ENCODE results near the gene ZGPAT.
"Not testable (repeated sequence)": the region's sequence is repeated elsewhere in the genome, so short reads cannot be mapped to it uniquely, and the experiment has no call there.

ZGPAT gene, protein sequence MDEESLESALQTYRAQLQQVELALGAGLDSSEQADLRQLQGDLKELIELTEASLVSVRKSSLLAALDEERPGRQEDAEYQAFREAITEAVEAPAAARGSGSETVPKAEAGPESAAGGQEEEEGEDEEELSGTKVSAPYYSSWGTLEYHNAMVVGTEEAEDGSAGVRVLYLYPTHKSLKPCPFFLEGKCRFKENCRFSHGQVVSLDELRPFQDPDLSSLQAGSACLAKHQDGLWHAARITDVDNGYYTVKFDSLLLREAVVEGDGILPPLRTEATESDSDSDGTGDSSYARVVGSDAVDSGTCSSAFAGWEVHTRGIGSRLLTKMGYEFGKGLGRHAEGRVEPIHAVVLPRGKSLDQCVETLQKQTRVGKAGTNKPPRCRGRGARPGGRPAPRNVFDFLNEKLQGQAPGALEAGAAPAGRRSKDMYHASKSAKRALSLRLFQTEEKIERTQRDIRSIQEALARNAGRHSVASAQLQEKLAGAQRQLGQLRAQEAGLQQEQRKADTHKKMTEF

DNA sequence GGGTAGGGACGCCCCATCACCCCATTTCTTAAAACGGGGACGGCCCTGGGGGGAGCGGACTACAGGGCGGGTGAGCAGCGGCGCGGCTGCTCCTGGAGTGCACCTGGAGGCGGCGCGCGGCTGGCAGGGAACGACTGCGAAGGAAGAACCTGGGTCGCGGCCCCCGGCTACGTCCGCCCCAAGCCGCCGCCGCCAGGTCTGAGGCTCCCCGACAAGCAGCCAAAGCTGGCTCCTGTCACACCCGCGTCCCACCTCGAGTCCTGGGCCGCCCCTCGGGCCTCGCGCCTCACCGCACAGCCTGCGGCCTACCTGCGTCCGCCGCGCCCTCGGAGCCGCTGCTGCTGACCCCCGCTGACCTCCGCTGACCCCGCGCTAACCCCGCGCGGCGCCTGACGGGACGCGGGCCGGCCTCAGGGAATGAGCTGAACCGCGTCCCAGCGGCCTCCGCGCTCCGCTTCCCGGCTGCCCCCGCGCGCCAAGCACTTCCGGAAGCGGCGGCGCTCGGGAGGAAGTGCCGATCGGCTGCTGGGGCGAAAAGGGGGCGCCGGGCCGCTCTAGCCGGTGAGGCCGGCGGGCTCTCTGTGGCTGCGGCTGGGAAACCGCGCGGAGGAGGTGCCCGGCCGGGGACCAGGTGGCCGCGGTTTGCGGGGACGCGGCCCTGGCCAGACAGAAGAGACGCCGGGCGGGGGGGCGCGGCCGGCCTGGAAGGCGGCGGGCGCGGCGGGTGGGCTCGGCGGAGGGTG lies at the start of gene ZGPAT, which contains the start of gene ARFRP1:
Gene ZGPAT, plus strand, starts transcription at position 482 of the 743 bp plus-strand sequence. CDS start 542 bp downstream, outside the sequence.
Gene ARFRP1, minus strand, starts transcription at position 419 of the 743 bp plus-strand sequence. CDS start 885 bp downstream, outside the sequence.
- DNase-seq = peak; percentile 92 to 97 (median 96)

DNA sequence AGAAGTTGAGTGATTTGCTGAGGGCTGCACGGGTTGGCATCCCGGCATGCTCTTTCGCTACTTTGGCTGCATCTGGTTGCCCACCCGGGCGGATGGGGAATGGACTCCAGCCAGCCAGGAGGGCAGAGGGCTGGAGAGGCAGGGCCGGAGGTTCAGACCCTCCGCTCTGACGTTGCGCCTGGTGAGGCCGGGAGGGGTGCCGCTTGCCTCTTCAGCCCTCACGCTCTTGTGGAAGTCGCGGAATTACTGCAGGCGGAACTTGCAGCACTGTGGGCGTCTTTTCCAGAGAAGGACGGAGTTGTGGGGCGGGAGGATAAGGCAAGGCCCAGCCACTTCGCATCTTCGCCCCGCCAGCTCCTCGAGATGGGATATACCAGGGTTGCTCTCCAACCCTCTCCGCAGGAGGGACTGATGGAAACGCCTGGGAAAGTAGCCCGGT lies 49.1 kb upstream of the ZGPAT start:
- peak; percentile 71 to 73 (median 71) for DNase-seq

DNA sequence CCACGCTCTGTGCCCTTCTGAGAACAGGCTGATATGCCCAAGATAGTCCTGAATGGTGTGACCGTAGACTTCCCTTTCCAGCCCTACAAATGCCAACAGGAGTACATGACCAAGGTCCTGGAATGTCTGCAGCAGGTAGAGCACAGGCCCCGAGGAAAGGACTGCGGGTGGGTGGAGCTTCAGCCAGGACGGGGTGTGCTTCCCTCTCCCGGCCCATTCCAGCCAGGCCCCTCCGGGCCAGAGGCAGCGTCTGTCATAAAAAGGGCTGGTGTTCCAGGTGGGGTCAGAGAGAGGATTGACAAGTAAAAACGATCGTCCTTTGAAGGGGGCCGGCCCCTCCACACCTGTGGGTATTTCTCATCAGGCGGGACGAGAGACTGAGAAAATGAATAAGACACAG lies 48.5 kb upstream of the ZGPAT start:
- no peak for DNase-seq

DNA sequence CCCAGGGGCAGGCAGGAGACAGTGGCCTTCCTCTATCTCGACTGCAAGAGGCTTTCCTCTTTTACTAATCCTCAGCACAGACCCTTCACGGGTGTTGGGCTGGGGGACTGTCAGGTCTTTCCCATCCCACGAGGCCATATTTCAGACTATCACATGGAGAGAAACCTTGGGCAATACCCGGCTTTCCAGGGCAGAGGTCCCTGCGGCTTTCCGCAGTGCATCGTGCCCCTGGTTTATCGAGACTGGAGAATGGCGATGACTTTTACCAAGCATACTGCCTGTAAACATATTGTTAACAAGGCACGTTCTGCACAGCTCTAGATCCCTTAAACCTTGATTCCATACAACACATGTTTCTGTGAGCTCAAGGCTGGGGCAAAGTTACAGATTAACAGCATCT lies 47.7 kb upstream of the ZGPAT start:
- not testable (repeated sequence) for DNase-seq

DNA sequence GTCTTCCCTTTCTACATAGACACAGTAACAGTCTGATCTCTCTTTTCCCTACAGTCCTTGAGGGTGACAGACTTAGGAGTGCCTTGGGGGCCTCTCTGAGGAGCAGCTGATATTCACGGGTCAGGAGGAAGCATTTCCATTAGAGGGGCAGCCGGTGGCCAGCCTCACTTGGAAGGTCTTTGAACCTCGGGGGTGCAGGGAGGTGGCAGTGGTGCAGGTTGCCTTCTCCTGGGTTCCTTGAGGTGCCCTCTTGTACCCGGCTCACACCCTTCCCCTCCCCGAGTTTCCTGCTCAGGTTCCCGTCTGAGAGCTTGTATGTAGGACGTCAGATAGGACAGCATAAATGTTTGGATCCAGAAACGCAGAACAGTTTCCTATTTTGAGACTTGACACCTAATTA lies 47.2 kb upstream of the ZGPAT start:
- no peak for DNase-seq

DNA sequence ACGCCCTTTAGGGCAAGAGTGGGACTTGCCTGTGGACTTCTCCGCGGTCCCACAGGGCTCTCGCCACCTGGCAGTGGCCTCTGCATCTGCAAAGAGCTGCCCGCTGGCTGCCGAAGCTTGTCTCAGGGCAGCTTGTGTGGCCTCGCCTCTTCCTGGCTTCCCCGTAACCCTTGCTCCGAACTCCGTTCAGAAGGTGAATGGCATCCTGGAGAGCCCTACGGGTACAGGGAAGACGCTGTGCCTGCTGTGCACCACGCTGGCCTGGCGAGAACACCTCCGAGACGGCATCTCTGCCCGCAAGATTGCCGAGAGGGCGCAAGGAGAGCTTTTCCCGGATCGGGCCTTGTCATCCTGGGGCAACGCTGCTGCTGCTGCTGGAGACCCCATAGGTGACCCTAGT lies 46.7 kb upstream of the ZGPAT start:
- no peak for DNase-seq

DNA sequence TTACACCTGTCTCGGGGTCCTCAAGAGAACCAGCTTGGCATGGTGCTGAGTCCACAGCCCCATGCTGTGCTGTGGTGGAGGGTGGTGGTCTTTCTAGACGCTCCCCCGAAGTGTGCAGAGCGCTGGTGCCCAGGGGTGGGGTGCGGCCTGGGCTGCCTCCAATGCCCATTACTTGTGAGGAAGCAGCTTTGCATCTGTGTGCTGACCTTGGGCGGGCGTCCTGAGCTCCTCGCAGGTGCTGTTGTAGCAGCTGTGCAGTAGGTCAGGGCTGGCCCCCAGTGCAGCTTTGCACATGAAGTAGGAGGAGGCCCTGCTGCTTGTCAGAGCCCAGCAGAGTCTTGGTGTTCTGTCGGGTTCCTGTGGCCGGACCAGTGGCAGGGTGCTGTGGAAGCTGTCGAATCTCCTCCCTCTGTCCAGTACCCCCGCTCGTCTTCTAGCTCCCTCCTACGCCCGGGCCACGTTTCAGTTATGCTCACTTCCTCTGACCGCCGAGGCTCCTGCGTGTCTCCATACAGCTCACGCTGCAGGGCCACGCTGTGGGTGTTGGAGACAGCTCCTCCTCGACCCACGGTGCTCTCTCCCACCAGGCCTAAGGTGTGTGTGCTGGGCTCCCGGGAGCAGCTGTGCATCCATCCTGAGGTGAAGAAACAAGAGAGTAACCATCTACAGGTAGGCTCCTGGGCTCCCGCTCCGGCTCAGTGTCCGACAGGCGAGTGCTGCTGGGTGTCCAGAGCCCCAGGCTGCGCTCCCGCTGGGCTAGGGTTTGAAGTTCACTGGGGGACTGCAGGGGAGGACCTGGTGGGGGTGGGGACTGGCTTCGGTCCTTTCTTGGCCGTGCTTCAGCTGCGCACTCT lies 45.7 kb upstream of the ZGPAT start:
- no peak for DNase-seq

DNA sequence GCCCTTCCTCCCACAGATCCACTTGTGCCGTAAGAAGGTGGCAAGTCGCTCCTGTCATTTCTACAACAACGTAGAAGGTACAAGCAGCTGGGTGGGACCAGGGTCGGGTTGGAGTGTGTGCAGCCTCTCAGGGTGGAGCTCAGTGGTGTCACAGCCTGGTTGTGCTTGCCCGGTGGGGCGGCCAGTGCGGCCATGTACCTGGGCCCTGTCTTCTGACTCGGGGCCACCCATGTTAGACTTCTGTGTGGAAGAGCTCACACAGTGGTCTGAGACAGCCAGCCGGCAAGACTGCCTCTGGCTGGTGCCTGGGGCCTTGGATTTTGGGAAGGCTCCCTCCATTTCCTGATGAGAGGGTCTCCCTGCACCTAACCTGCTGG lies 45.0 kb upstream of the ZGPAT start:
- no peak for DNase-seq

DNA sequence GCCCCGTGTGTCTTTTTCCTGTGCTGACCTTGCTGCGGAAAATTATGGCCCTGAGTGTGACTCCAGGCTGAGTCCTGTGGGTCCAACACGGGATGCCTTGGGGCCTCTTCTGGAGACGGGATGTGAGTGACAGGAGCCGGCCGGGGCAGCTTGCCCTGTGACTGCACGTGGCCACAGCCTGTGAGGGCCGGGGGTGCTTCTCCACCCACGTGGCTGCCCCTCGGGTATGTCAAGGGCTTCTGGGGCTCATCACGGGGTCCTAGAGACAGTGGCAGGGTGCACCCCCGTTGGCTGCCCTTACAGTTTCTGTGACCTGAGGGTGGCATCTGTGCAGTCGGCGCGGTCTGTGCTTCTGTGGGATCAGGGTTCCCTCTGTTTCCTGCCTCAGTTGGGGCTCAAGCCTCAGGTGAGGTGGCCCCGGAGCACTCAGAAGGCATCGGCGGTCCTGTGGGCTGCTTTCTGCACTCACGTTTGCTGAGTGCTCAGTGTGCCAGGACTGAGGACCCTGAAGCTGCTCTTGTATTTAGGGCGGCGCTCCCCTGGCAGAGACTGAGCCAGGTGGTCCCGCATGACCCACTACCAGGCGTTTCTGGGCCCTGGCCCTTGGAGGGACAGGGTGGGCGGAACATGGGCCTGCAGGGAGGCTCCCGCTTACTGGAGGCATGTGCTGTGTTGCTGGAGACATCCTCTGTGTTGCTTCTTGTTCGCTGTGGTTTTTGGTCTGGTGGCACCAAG lies 44.3 kb upstream of the ZGPAT start:
- DNase-seq = no peak

DNA sequence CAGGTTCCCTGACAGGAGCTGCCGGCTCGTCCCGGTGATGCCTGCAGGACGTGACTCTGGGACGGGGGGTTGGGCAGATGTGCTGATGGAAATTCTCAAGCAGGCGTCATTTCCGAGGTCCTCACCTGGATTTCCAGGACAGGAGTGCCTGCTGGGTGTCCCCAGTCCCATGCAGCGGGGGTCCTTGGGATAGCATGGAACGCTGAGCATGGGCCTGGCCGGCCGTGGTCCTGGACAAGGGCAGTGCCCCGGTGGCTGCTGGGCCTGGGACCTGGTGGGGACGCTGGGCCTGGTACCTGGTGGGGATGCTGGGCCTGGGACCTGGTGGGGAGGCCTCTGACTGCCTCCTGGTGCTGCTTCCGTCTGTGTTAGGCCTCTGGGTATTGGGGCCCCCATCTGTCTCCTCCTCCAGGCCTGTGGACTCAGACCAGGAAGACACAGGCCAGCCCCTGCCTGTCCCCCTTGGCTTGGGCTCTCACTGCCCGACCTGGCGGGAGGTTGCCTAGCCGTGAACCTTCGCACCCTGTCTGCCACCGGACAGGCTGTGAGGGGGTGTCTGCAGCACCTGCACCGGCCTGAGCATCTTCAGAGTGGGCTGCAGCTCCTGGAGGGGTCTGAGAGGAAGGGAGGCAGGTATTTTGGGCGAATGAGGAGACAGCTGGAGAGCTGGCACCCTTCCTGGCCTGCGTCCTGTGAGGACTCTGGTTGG lies 43.5 kb upstream of the ZGPAT start:
- DNase-seq = no peak

DNA sequence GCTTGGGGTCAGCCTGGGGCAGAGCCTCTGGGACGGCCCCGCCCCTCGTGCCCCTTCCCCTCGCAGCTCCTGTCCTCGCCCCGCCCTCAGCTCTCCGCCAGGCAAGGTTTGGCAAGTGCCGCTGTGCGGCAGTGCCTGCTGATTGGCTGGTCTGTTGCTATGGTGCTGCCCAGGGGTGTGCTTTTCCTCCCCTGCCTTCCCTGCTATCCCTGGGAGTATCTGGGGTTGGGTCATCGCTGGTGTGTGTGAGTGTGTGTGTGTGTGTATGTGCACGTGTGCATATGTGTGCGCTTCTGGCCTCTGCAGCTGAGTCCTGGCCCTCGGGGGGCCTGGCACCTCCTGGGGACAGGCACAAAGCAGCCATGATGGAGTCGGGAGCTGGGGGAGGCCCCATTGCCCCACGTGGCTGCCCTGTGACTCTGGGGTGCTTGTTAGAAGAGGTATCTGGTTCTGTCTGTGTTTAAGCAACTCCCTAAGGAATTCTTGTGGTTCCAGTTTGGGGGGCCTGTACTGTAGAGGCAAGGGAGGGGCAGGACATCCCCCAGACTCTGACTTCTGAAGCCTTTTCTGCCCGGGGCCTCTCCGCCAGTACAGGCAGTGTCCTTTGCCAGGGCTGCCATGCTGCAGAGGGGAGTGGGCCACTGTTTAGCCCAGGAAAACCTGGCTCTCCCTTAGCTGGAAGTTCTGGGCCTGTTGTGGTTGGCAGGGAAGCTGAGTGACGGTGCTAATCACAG lies 42.8 kb upstream of the ZGPAT start:
- DNase-seq = no peak

DNA sequence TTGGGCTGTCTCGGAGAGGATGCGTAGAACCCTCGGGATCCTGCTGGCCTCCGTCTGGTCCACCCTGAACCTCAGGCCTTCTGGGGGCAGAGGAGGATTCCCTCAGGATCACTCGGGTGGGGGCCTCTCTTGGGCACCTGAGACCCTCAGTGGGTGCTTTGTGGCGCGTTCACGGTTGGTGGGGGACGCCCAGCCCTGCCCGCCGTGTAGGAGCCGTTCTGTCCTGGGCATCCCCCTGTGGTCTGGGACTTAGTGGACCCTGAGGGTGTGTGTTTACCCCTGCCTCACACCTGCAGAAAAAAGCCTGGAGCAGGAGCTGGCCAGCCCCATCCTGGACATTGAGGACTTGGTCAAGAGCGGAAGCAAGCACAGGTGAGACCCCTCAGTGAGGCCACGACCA lies 42.1 kb upstream of the ZGPAT start:
- DNase-seq = no peak

DNA sequence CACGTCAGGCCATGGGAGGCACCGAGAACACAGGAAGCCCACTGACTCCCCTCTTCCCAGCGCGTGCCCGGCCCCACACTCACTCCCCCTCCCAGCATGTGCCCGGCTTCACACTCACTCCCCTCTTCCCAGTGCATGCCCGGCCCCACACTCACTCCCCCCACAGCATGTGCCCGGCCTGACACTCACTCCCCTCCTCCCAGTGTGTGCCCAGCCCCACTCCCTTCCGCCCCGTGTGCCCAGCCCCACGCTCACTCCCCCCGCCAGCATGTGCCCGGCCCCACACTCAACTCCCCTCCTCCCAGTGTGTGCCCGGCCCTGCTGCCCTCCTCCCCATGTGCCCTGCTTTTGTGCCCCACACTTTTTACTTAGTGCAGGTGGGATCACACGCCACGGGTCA lies 40.0 kb upstream of the ZGPAT start:
- DNase-seq = no peak

DNA sequence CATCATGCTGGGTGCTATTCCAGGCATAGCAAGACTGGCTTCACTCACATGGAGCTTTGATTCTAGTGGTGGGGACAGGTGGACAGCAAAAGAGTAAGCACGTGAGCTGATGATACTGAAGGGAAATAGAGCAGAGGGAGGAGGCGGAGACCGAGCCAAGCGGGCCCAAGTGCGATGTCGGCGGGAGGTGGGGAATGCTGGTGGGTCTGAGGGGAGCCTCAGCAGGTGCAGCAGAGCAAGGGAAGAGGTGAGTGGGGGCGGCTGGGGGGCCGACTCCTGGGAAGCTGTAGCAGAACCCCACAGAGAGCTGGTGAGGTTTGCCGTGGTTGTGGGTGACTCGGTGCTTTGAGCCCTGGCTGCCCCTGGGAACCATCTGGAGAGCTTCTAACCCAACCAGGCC lies 39.5 kb upstream of the ZGPAT start:
- no peak for DNase-seq

DNA sequence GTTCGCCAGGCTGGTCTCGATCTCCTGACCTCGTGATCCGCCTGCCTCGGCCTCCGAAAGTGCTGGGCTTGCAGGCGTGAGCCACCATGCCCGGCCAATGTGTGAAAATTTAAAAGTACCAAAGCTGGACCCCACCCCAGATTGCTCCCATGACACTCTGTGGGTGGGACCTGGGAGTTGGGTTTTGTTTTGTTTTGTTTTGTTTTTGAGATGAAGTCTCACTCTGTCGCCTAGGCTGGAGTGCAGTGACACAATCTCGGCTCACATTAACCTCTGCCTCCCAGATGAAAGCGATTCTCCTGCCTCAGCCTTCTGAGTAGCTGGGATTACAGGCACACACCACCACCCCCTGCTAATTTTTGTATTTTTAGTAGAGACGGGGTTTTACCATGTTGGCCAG lies 36.1 kb upstream of the ZGPAT start:
- DNase-seq = not testable (repeated sequence)

DNA sequence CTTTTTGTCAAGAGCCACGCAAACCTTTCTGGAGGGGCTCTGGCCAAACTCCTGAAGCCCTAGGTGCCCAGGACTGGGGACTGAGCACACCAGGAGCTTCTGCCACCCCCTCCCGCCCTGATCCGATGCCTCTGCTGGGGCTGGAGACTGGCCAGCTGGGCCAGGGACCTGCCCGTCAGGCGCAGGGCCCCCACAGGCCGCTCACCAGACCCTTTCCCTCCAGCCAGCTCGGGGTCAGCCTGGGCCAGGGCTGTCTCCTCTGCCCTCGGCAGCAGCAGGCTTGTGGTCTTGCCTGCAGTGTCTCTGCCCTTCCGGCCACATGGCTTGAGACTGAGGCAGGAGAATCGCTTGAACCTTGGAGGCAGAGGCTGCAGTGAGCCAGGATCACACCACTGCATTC lies 35.2 kb upstream of the ZGPAT start:
- no peak for DNase-seq

DNA sequence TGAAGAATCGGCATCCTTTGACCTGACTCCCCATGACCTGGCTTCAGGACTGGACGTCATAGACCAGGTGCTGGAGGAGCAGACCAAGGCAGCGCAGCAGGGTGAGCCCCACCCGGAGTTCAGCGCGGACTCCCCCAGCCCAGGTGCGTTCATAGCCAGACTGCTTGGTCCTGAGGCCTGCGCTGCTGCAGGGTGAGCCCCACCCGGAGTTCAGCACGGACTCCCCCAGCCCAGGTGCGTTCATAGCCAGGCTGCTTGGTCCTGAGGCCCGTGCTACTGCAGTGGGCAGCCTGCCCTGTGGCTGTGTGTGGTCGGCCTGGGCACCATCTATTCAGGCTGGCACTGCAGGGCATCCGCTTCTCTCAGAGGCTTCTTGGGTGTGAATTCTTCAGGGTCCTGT lies 33.9 kb upstream of the ZGPAT start:
- no peak for DNase-seq

DNA sequence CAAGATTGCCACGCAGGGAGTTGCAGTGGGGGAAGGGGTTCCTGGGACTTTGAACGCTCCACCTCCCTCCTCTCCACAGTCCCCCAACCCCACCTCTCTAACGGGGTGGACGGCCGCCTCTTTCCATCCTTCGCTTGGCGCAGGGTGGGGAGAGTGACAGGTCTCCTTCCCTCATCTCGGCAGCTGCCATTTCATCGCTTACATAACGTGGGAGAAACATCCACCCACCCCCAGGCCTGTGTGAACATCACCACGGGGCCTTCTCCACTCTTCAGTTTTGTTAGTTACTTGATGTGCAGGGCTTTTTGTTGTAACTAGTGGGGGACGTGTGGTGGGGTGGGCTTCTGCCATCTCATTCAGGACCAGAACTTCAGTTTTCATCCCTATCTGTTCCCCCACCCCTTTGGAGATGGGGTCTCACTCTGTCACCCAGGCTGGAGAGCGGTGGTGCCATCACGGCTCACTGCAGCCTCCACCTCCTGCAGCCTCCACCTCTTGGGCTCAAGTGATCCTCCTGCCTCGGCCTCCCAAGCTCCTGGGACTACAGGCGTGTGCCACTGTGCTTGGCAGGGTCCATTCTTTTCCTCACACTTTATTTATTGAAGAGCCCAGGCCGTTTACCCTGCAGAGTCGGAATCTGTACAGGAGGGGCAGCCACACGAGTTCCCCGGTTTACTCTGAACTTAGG lies 32.0 kb upstream of the ZGPAT start:
- DNase-seq = no peak

DNA sequence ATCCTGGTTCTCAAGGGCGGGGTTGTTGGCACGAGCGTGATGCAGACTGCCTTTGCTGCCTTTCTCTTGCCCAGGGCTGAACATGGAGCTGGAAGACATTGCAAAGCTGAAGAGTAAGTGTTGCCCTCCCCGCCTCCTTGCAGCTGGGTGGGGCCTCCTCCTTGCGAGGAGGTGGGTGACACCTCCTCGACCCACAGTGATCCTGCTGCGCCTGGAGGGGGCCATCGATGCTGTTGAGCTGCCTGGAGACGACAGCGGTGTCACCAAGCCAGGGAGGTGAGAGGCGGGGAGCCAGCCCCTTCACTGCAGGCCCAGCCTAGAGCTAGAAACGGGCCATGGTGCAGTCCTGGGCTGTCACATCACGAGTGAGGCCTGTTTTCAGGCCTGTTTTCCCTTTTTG lies 29.8 kb upstream of the ZGPAT start:
- no peak for DNase-seq

Measured in suppressor macrophage treated with lipopolysaccharide for 1 hour (primary cell).